Esophagus (tissue), 2 donors: ENCODE results near the gene TAOK2. TPM values are rescaled to one million over a fixed set of nuclear protein-coding genes. Genes with fewer than 3 reads are reported as not detected.

Source experiments
- H3K27ac ChIP-seq, 2 donors: one replicate each; pipeline ENCODE4 v1.5.1; 2013; ENCODE audit warnings: low read depth in 2 of 2, mild to moderate bottlenecking in 2 of 2, inconsistent platforms in 1 of 2, low read length in 1 of 2, moderate library complexity in 1 of 2
- H3K27me3 ChIP-seq, 2 donors: one replicate each; pipeline ENCODE4 v1.6.1; 2013; ENCODE audit warnings: low read length in 2 of 2, control low read depth in 1 of 2, mild to moderate bottlenecking in 1 of 2; ENCODE audit not compliant: insufficient read depth in 2 of 2, control insufficient read depth in 1 of 2
- H3K36me3 ChIP-seq, 2 donors: one replicate each; pipeline ENCODE4 v1.6.1; 2013; ENCODE audit warnings: low read length in 1 of 2; ENCODE audit not compliant: control insufficient read depth in 2 of 2, insufficient read depth in 2 of 2
- H3K4me1 ChIP-seq, 2 donors: one replicate each; pipeline ENCODE4 v1.6.1; 2013; ENCODE audit warnings: low read length in 1 of 2; ENCODE audit not compliant: control insufficient read depth in 2 of 2, insufficient read depth in 2 of 2
- H3K4me3 ChIP-seq, 2 donors: one replicate each; pipeline ENCODE4 v1.5.1; 2013; ENCODE audit warnings: low read length in 2 of 2, mild to moderate bottlenecking in 2 of 2, low read depth in 1 of 2, moderate library complexity in 1 of 2
- H3K9me3 ChIP-seq, 2 donors: one replicate each; pipeline ENCODE4 v1.6.1; 2013; ENCODE audit warnings: mild to moderate bottlenecking in 2 of 2, low read depth in 1 of 2, low read length in 1 of 2, moderate library complexity in 1 of 2; ENCODE audit not compliant: control insufficient read depth in 2 of 2, insufficient read depth in 1 of 2
- WGBS, 2 donors: extraction: QIAGEN DNeasy Blood & Tissue Kit; methylation state at CpG; one replicate each; pipeline ENCODE4 v1.1.7; 2013; 5-methylcytosine and 5-hydroxymethylcytosine counted together
- polyA plus RNA-seq, 2 donors: library from polyadenylated mRNA; stranded (reverse); fragments of 200-250 nt; gene quantifications; one replicate each; pipeline ENCODE4 v1.2.3, GENCODE V29; 2013
- donor health status: healthy with polysubstance abuse.
- donor health status: Bipolar disorder and iron deficiency.

The TAOK2 gene
- polyA plus RNA-seq, 2 donors = 15.6 to 30.2 TPM

DNA sequence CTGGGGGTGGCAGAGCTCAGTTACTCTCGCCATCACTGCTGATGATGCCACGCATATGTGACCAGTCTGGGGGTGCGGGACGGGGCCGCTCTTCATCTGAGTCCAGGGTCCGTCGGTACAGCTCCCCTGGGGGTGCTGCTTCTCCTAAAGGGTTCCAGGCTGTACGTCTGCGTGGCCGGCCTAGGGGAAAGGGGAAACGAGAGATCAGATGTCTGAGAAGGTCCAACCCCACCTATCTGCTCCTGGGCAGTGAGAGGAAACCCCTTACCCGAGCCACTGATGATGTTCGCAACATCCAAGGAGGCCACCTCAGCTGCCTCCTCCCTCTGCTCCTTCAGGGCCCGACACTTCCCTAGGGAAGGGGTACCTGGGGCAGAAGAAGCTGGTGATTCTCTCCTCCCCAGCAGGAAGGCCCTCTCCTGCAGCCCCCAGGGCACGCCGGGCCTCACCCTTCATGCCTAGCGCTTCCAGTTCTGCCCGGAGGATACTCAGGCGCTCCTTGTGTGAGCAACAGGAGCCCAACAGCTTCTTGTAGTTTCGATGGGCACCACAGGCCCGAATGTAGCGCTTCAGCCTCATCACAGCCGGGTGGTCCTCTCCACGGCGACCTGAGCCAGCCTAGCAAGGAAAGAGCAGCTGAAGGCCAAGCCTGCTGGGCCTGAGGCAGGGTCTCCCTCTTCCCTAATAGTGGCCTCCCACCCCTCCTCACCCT, 19.7 kb downstream of the TAOK2 start:
- peaks cover 12 to 32% of the 10 kb centered on the region in 2 donors for H3K36me3 ChIP-seq
- no peak overlapping the region for H3K4me3 ChIP-seq
- H3K9me3 ChIP-seq = no peaks in the 10 kb centered on the region
- H3K4me1 ChIP-seq = peaks cover 8% of the 10 kb centered on the region in 2 donors
- H3K27me3 ChIP-seq = no peaks in the 10 kb centered on the region
- H3K27ac ChIP-seq = no peak overlapping the region
- WGBS, 2 donors = 88 to 93% methylated on average over 23 to 25 of the region's 25 CpGs

DNA sequence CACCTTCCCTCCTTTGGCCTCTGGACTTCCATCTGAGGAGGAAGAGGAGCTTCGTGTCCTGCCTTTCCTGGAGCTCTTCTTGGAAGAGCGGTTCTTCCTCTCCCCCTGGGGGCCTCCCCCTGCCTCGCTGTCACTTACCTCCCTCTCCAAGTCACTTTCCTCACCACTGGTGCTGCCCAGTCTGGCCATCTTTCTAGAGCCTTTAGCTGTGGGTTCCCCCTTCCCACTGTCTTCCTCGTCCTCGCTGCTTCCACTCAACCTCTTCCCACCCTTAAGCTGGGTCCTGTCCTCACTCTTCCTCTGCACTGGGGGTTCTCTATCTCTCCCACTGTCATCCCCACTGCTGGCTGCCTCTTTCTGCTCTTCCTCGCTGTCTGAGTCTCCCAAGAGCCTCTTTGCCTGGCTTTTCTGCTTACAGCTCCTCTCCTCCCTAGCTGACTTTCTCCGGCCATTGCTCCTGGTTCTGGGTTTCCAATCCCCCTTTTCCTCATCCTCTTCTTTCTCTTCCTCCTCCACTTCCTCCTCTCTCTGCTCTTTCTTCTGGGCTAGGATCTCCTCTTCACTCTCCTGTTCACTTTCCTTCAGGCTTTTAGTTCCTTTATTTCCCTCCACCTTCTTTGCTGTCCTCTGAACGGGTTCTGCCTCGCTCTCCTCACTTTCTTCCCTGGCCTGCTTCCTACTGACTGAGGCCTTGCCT, 20.4 kb downstream of the TAOK2 start:
- Histone ChIP-seq H3K27me3 (no peaks in the 10 kb centered on the region), H3K4me1 (peaks cover 8% of the 10 kb centered on the region in 2 donors), H3K36me3 (peaks cover 12 to 27% of the 10 kb centered on the region in 2 donors), H3K4me3 (no peak overlapping the region), H3K27ac (peak overlapping the region; percentile 93 to 98), H3K9me3 (no peaks in the 10 kb centered on the region)
- 82 to 92% methylated on average over 9 of the region's 9 CpGs for WGBS, 2 donors

DNA sequence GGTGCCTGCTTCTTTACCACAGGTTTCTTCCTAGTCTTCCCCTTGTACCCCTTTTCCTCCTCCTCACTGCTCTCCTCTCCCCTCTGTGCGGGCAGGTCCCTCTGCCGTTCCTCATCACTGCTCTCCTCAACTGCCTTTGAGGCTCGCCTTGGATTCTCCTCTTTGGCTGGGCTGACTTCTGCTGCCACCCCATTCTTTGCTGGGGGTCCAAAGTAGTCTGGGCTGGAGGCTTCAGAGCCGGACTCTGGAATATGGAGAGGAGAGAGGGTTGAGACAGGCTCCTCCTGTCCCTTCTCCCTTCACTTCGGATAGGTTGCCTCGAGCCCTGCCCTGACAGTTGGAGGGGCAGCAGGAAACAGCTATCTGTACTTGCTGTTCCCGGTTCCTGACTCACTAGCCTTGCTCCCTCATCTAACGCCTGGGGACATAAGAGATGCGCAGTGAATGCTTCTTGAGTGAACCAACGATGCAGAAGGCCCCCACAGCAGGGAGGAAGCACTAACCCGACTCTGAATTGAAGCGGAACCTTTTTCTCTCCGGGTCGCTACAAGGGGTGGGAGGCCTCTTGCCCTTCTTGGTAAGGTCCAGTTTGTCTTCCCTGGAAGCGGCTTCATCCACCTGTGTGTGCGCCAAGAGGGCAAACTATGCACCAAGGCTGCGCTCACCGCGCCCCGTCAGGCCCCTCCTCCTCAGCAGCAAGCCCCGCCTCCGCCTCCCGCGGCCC, 21.1 kb downstream of the TAOK2 start:
- 6 to 8% methylated on average over 24 of the region's 24 CpGs for WGBS, 2 donors
- Histone ChIP-seq H3K27ac (peak overlapping the region; percentile 93 to 98), H3K4me1 (peaks cover 8% of the 10 kb centered on the region in 2 donors), H3K4me3 (peak overlapping the region; percentile 68 to 77), H3K27me3 (no peaks in the 10 kb centered on the region), H3K36me3 (peaks cover 12 to 23% of the 10 kb centered on the region in 2 donors), H3K9me3 (no peaks in the 10 kb centered on the region)

DNA sequence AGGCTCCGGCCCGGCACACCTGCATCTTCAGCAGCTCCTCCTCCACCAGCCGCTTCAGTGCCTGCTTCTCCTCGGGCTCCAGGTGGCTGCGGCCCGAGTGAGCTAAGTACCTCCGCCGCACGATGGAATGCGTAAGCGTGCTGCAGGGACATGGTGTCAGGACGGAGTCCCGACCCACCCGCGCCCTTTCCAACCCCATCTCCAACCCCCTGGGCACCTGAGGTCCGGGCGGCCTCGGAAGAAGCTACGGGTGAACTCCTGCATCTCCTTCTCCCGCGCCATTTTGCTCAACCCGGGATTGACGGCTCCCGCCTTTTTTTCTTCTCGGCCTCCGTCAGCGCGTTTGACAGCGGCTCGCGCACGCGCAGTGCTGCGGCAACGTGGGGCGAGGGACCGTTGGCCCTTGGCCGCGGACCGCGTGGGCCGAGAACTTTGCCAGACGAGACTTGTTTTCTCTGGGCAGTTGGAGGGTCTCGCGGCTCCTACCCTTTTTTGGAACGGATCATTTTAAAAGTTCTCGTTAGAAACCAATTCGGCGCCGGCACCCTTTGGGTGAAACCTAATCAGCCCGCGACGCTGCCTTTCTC, 21.7 kb downstream of the TAOK2 start, which contains the start of gene HIRIP3:
Gene HIRIP3 (minus strand): TSS at position 294 of the 587 bp plus-strand sequence. CDS start 12 bp downstream, at position 282.
- H3K4me3 ChIP-seq = peak within 1 kb of the TSS; percentile 68 to 77
- H3K36me3 ChIP-seq = peaks cover 12 to 25% of the 10 kb centered on the region in 2 donors
- H3K27ac ChIP-seq = peak within 1 kb of the TSS; percentile 93 to 98
- no peaks in the 10 kb centered on the region for H3K9me3 ChIP-seq
- peaks cover 8% of the 10 kb centered on the region in 2 donors for H3K4me1 ChIP-seq
- 0 to 1% methylated on average over 53 of the region's 53 CpGs for WGBS, 2 donors
- H3K27me3 ChIP-seq = no peaks in the 10 kb centered on the region

- H3K27ac ChIP-seq = peak within 1 kb of the TSS; percentile 93 to 98
- peaks cover 8% of the 10 kb centered on the region in 2 donors for H3K4me1 ChIP-seq
- no peaks in the 10 kb centered on the region for H3K9me3 ChIP-seq
- peaks cover 12 to 25% of the 10 kb centered on the region in 2 donors for H3K36me3 ChIP-seq
- 0% methylated on average over 65 of the region's 65 CpGs for WGBS, 2 donors
- H3K27me3 ChIP-seq = no peaks in the 10 kb centered on the region
- H3K4me3 ChIP-seq = peak within 1 kb of the TSS; percentile 68 to 77
Observed at GRCh38 chr16:29995911-29996765, 22.5 kb downstream of the TAOK2 start, which contains the start of gene INO80E. Gene INO80E (plus strand): TSS chr16:29996241. CDS start chr16:29996311, 70 bp downstream.

GRCh38 chr16:29996766-29997250, 23.1 kb downstream of the TAOK2 start:
- Histone ChIP-seq H3K27ac (peak overlapping the region in 1 of 2 donors; percentile 78), H3K4me3 (peak overlapping the region; percentile 68 to 77), H3K4me1 (peaks cover 8% of the 10 kb centered on the region in 2 donors), H3K9me3 (no peaks in the 10 kb centered on the region), H3K27me3 (no peaks in the 10 kb centered on the region), H3K36me3 (peaks cover 12 to 24% of the 10 kb centered on the region in 2 donors)
- whole genome bisulfite sequencing, 2 donors = 16 to 20% methylated on average over 9 of the region's 9 CpGs

DNA sequence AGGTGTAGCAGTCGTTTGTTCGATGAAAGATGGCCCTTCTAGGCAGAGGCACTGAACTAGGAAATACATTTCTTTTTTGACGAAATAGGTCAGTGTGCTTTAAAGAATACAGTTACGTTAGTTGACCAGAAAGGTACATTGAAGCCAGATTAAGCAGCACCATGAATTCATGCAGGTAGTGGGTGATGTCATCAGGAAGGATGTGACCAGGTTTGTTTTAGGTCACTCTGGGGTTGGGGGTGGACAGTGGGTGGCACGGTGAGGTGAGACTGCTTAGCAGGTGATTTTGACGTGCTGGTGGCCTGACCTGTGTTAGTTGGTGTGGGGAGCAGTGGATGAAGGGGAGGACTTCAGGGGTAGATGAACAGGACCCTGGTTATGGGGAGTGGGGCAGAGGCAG, 25.9 kb downstream of the TAOK2 start:
- H3K9me3 ChIP-seq = no peaks in the 10 kb centered on the region
- peaks cover 2 to 5% of the 10 kb centered on the region in 2 donors for H3K4me1 ChIP-seq
- peaks cover 0 to 18% of the 10 kb centered on the region in 2 donors for H3K36me3 ChIP-seq
- no peak overlapping the region for H3K27ac ChIP-seq
- H3K27me3 ChIP-seq = no peaks in the 10 kb centered on the region
- H3K4me3 ChIP-seq = no peak overlapping the region
- 89 to 90% methylated on average over 6 of the region's 6 CpGs for WGBS, 2 donors

- no peaks in the 10 kb centered on the region for H3K9me3 ChIP-seq
- 82 to 84% methylated on average over 33 of the region's 33 CpGs for WGBS, 2 donors
- no peak overlapping the region for H3K4me3 ChIP-seq
- peaks cover 0 to 5% of the 10 kb centered on the region in 2 donors for H3K4me1 ChIP-seq
- H3K27me3 ChIP-seq = no peaks in the 10 kb centered on the region
- no peak overlapping the region for H3K27ac ChIP-seq
- H3K36me3 ChIP-seq = peaks cover 0 to 18% of the 10 kb centered on the region in 2 donors
Observed at GRCh38 chr16:30000735-30001631, 27.3 kb downstream of the TAOK2 start.
